HG02970 (cell line): ENCODE data around the gene LASP1.
A peak's percentile ranks its signal among the peaks of the same experiment; 100 is the strongest.

Experiments
- ATAC-seq: cut with Tn5 transposase; IDR thresholded peaks from one replicate; pipeline ENCODE4 v1.9.1; 2021; ENCODE audit warnings: mild to moderate bottlenecking, moderate library complexity, moderate number of reproducible peaks; ENCODE audit not compliant: unreplicated experiment, low FRiP score

LASP1 gene

DNA sequence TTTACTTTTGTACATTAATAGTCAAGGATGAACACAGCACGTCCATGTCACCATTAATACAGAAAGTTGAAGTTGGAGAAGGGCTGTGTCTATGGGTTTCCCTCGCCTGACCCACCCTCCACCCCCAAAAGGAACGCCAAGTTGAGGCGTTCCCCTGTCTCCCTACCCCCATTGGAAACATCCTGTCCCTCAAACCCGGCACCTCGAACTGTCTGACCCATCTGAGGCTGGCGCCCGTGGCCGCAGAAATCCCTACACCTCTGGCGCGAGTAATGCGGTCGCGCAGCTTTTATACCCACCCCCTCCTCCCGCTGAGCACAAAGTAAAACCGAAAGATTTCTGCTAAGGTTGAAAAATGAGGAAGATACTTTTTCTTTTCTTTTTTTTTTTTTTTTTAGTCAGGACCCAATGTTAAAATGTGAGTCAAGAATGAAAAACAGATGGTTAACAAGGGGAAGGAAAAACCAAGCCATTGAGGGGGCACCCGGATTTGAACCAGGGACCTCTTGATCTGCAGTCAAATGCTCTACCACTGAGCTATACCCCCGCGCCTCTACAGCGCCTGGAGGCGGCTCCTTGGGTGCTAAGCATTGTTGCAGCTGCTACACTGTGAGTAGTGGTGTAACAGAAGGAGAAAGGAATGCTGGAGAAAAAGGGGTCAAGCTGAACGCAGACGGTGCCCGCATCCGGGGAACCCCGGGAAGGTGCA is 887 bp upstream of the LASP1 start:
- peak; percentile 28 for ATAC-seq

DNA sequence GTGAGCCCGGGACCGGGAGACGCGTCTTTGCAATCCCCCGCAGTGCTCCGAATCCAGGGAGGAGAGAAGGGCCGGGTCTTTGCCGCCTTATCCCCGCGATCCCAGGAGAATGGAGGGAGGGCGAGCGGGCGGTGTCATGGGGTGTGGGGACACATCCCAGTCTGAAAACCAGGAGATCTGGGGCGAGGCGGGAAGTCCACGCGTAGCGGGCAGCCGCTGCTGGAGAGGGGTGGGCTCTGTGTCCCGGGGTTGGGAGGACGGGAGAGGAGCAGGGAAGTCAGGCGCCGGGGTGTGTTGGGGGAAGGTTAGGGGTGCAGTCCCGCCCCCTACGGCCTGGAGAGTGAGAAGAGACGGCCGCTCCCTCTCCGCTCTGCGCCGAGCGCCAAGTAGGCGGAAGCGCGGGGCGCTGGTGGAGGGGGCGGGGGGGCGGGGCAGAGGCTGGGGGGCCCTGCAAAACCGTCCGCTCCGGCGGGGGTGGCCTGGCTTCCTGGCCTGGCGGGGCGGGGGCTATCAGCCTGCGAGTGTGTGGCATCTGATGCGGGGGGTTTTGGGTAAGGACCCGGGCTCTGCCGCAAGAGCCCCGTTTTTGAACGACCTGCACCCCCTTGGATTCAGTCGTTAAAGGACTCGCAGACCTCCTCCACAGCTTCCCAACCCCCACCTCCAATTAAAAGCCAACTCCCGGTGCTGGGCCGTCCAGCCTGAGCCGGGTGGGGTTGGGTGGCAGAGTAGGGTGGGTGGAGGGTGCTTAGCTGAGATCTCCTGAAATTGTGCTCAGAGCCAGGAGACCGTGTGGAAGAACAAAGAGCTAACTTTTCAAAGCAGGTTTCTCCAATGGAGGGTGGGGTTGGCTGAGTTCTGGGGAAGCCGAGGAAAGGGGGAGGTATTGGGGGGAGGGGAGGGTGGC is 654 bp downstream of the LASP1 start:
- ATAC-seq, result peak; percentile 24

DNA sequence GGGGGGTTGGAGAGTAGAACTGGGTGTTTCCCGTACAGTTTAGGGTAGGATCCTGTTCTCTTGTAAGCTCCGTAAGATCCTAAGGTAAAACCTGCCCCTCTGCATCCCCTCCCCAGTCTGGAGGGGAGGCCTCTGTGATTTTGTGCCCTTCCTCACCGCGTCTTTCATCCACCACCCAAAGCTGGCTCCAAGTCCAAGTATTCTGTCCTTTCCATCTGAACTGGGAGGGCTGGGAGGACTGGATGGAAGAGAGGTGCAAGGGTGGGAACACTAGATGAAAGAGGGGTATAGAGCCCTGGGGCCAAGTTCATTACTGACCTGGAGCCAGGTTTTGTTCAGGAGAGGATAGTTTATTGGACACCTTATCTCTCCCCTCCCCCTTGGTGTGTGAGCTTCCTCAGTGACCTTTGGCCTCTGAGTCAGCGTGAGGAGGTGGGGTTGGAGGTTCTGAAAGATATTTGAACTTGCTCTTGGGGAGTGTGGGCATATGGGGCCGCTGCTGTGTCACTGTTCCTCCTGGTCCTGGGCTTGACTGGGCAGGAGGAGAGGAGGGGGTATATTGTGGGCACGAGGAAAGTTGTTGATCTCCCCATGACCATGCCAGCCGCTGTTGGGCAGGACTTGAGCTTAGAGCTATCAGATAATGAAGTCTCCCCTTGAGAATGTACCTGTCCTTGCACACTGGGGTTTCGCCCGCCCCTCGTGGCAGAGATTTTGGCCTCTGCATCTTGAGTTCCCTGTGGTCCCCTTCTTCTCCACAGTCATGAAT is 1.6 kb downstream of the LASP1 start:
- ATAC-seq, result no peak

DNA sequence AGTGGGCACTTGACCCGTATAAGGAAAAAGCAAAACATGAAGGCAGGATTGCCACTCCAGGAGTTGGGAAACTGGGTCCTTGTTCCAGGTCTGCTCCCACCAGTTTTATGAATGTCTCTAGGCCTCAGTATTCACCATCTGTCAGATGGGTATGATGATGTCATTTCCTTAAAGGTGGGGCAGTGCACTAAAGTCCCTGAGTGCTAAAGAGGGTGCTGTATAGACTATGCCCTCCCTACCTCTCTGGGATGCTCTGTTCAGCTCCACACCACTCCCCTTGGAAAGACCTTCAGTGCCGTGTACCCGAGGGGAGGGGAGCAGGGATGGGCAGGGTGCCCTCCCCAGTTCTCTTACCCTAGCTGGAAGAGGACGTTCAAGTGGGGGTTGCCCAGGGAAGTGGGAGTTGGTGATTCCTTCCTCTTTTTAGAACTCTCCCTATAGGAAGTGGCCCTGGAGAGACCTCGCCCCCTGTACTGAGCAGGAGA is 2.2 kb downstream of the LASP1 start:
- no peak for ATAC-seq

DNA sequence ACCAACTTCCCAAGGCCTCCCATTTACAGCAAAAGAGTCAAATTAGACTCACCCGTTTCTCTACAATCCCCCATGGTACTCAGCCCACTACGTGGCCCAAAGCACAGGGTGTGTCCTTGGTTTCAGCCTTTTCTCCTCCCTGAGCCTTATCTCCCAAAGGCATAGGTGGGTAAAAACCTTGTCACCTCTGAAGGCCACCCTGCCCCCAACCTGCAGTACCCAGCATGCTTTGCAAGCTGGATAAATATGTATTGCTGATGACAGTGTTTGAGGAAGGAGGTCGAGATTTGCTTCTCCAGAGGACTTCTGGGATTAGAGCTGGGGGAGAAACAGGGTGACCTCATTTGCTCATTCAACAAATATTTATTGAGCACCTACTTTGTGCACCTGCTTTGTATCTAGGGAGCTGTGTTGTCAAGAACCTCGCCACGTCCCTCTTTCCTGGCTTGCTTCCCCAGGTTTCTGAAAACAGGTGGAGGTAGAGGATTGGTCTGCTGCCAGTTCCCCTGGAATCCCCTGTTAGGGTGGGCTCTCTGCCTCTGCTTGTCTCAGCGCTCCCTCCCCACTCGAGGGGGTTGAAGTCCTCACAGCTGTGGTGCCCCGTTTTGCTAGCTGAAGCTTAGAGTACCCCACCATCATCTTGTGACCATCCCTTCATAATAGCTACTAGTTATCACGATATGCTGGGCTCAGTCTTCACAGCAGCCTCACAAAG is 3.0 kb downstream of the LASP1 start:
- no peak for ATAC-seq

DNA sequence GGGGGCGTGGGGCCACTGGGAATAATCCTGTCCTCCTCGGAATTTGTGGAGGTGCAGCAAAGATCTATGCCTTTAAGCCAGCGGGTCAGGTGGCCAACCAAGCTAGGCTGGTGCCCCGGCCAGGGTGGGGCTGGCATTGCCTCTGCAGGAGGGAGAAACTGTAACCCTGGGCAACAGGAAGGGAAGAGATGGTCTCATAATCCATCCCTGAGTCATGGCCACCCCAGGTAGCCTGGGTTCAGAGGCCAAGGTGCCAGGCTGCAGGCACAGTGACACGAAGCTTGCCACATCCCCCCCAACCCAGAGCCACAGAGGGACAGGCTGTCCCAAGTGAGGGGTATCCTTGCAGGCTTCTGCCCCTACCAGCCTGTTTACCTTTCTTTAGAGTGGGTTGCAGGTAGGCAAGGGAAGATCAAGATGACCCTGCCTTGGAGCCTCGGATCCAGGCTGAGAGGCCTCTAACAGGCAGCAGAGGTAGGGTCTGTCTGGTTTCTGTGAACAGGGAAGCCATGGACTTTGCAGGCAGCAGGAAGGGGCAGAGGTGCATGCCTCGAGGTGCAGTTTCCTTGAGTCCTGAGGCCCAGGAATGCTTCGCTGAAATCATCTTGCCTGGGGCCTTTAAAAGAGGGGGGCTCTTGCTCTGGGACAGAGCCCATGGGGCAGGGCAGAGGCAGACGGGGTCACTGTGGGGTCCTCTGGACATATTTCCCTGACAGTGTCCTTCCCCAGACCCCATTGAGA is 4.0 kb downstream of the LASP1 start:
- ATAC-seq, result no peak

DNA sequence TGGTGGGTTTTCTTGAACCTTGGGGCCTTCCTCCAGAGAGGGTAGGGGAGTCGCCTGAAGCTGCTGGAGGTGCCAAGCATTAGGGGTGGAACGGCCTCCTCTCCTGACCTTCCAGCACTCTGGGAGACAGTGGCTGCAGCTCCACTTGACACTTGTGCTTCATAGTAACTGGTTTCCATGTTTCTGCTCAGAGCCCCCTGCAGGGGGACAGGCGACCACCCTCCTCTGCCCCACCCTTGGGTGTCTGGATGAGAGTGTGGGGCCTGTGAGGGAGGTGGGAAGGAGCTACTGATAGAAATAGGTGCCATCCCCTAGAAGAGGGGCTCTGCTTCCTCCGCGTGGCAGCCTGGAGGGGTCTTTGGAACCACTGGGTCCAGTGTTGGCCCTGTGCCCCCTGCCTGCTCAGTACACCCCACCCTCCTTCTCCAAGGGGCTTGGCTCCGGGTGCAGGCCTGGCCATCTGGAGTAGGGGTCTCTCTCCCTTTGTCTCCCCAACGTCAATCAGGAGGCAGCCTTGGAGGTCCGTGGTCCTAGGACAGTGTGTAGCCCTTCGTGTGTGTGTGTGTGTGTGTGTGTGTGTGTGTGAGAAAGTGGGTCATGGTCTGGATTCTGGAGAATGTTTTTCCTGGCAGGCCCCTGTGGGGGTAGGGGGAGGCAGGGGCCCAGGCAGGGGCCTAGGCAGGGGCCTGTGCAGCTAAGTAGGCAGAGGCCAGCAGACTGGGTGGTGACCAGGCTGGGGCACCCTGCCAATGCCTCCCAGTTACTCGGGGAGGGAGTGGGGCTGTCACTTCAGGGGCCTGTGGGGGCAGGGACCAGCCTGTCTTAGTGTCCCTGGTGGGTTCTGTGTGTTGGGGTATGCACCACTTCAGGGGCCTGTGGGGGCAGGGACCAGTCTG is 4.9 kb downstream of the LASP1 start:
- no peak for ATAC-seq

DNA sequence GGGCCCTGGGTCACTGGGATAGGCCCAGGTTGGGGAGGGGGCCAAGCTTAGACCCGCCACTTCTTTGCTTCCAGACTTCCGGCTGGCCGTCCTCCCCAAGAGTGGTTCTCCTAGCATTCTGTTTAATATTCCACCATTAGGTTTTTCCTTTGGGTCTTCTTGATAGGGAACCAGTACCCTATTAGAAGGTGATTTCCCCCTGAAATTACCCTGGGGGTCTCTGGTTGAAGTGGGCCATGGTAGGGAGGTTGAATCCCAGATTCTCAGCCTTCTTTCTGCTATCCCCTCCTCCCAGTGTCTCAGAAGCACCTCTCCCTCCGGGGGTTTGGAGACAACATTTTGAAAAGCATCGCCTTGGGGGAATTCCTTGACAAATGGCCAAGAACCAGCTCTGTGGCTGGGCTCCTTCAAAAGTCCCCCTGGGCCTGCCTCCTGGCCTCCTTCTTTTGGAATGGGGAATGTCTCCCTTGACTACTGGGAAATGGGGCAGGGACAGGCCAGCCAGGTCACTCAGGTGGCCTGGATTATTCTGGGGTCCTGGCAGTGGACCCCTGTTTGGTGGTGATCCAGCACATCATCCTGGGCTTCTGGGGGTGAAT is 5.7 kb downstream of the LASP1 start:
- no peak for ATAC-seq

DNA sequence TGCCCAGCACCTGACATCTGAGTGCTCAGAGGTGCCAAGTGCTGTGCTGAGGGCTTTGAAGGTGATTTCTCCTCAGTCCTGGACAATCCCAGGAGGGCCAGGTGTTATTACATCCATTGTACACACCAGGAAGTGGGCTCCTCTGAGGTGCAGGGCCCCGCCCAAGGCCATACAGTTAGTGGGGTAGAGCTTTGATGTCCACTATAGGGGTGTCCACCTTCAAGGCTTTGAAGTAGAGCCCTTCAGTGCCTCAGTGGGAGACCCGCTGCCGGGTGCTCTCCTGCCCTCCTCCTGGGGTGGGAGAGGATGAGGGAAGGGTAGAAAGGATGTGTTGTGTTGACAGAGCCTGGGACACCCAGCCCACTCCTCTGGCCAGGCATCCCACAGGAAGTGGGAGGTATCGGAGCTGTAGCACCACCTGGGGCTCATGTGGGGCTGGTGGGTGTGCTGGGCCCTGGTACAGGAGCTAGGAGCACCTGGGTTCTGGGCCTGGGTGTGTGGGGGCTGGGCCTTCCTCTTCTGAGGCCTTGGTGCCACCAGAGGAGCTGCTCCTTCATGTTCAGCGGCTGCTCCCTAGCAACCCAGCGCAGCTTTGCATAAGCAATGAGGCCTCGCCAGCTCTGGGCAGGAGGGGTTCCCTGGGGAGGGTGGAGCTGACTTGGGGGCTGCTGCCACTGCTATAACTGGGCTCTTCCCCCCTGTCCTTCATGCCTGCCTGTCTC is 7.4 kb downstream of the LASP1 start:
- no peak for ATAC-seq

DNA sequence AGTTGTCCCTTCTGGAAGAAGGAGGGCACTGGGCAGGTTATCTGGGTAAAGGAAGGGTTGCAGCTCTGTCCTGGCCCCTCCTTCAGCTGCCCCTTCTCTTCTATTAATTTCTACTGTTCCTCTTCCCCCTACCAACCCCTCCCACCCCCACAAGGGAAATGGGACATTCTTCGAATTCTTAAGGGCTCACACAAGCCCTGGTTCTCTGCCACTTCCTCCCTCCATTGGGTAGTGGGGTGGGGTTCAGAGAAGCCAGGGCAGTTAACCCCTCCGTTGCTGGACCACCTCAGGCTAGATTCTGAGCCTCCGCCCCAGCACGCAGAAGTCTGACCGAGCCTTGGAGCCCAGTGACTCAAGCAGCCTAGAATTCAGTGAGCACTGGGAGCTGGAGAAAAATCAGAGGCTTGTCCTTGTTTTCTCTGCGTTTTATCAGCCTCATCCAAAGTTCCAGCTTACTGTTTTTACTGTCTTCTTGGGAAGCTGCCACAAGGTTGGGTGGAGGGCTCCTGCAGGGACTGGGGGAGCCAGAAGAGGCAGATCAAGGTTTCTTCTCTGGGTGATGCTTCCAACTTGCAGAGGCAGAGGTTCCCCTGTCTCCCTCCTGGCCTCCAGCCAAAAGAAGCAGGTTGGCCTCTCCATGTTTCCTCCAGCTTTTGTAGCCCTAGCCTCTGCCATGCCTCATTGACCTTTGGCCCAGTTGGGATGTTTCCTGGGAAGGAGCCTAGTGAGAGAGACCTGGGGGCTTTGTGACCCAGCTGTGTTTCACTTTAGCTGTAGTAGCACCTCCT is 10.2 kb downstream of the LASP1 start:
- ATAC-seq, result no peak

DNA sequence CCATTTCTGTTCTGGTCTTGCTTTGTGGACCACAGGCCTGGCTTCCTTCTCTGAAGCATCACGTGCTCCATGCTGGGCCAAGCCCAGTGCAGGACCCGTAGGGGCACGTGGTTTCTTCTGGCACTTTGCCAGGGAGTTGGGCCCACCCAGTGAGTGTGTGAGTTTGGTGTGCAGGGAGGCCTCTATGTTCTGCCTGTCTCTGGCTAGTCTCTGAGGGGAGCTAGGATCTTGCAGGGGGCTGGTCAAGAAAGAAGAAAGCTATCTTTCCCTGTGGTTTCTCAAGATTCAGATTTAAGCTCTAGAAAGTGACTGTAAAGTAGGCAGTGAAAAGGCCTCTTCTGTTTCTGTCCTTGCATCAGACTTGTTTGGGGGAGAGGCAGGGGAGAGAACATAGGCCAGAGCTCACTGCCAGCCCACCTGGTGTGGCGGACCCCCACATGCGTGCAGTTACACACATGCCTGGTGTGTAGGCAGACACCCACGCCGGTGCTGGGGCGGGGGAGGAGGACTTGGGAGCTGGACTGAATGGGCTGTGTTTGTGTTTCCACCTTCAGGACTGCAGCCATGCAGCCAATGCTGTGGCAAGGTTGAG is 11.8 kb downstream of the LASP1 start:
- ATAC-seq, result no peak

DNA sequence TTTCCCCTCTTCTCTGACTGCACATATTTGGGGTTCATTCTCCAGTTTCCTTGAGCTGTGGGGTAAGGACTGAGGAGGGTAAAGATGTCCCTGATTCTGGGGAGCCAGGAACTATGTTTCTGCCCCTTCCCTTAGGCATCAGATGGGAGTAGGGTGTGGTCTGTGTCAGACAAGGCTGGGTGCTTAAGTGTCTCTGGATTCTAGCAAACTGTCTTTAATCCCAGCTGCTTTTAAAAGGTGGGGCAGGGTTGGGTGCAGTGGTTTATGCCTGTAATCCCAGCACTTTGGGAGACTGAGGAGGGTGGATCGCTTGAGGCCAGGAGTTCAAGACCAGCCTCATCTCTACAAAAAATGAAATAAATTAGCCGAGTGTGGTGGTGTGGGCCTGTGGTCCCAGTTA is 13.0 kb downstream of the LASP1 start:
- ATAC-seq, result no peak

DNA sequence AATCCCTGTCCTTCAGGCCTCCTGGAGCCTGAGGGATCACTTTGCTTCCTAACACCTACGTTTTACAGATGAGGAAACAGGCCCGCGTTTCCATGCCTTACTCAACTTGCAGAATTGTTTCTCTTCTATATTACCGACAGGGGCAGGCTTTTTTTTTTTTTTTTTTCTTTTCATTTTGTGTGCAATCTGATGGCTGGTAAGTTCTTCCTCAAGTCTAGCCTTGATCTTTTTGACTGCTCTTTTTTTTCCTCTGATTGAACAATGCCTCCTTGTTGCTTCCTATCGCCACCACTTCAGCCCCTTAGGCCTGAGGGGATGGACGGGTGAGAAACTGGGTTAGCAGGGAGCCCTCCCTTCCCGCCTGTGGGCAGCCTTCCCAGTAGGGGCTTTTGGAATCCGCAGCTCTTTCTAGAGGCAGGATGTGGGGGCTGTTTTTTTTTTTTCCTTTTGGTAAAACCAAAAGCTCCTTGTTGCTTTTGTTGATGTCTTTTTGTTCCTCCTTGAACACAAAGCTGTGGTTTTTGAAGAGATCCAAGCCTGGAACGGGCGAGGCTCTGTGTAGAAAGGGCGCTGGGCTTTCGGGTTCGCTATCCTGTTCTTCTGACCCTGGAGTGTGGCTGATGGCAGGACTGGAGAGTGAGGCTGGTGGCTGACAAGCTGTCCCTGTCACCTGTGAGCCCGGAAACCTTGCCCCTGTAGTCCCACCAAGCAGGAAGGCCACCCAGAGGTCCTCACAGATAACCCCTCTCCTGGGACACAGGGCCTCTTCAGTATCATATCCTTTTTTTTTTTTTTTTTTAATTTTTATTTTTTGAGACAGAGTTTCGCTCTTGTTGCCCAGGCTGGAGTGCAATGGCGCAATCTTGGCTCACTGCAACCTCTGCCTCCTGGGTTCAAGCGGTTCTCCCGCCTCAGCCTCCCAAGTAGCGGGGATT is 14.0 kb downstream of the LASP1 start:
- no peak for ATAC-seq

DNA sequence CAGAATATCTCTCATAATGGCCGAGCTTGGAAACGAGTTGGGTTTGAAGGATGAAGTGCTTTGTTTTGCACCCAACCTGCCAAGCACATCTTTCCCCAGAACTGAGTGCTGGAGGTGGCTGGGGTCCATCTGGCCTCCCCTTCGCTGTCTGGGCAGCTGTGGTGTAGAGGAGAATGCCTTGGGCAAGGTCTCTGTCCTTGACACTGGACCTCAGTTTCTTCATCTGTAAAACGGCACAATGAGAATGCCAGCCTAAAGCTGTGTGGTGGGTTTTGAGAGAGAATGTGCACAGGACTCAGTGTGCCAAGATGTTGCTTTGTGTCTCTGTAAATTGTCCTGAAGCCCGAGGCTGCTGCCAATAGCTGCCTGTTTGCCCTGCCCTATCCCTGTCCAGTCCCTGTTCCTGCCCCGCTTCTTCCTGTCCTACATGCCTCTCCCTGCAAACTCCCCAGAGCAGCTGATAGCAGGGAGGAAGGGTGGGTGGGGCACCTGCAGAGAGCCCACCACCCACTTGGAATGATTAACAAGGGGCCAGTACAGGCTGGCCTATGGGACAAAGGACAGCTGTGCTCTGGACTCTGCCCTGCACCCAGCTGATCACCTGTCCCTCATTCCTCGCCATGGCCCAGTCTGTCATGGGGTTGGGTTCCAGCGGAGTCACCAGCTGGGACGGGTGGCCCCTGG is 15.3 kb downstream of the LASP1 start:
- ATAC-seq, result no peak
